DND-41 (cell line): ENCODE data around the gene REST.

ENCODE experiments used
- ATAC-seq: fragments of 200-7000 bp; cut with Tn5 transposase; 3 replicates; pipeline ENCODE4 v1.9.1; 2021; ENCODE audit warnings: low read depth; ENCODE audit not compliant: insufficient read depth
- DNase-seq: peaks from one replicate; pipeline ENCODE4 v3.0.0-alpha.2; 2020
- H2AFZ ChIP-seq: 2 replicates; pipeline ENCODE4 v1.6.0; 2012; ENCODE audit warnings: low read depth, low read length
- H3K27ac ChIP-seq: 2 replicates; pipeline ENCODE4 v1.5.1; 2012; ENCODE audit warnings: low read length, inconsistent platforms
- H3K27me3 ChIP-seq: fragments of 200-600 bp; sonication (generic); 2 replicates; pipeline ENCODE4 v1.6.0; 2012; ENCODE audit warnings: low read length, mild to moderate bottlenecking, inconsistent platforms; ENCODE audit not compliant: insufficient read depth, poor library complexity
- H3K36me3 ChIP-seq: 2 replicates; pipeline ENCODE4 v1.5.1; 2012; ENCODE audit warnings: low read length, inconsistent platforms; ENCODE audit not compliant: insufficient read depth
- H3K4me1 ChIP-seq: 2 replicates; pipeline ENCODE4 v1.5.1; 2012; ENCODE audit warnings: mild to moderate bottlenecking, low read length; ENCODE audit not compliant: insufficient read depth
- H3K4me2 ChIP-seq: 2 replicates; pipeline ENCODE4 v1.6.0; 2012; ENCODE audit warnings: mild to moderate bottlenecking, moderate library complexity, low read length, inconsistent platforms; ENCODE audit not compliant: insufficient read depth
- H3K4me3 ChIP-seq, 2 experiments: fragments of 200-600 bp in 1 of 2; shearing (Covaris generic) in 1 of 2; 2 replicates each; pipeline ENCODE4 v1.5.1; 2012 to 2016; ENCODE audit warnings: inconsistent platforms in 2 of 2, low read length in 2 of 2, mild to moderate bottlenecking in 2 of 2, low read depth in 1 of 2, moderate library complexity in 1 of 2
- H3K79me2 ChIP-seq: 2 replicates; pipeline ENCODE4 v1.6.0; 2012; ENCODE audit warnings: low read length, inconsistent platforms; ENCODE audit not compliant: insufficient read depth
- H3K9ac ChIP-seq: 2 replicates; pipeline ENCODE4 v1.6.0; 2012; ENCODE audit warnings: low read depth, mild to moderate bottlenecking, inconsistent platforms, low read length, moderate library complexity
- H3K9me3 ChIP-seq: 2 replicates; pipeline ENCODE4 v1.5.1; 2012; ENCODE audit warnings: low read length, moderate library complexity, mild to moderate bottlenecking, inconsistent platforms; ENCODE audit not compliant: insufficient read depth, severe bottlenecking
- H4K20me1 ChIP-seq: 2 replicates; pipeline ENCODE4 v1.6.0; 2012; ENCODE audit warnings: low read length; ENCODE audit not compliant: insufficient read depth
- CTCF ChIP-seq: IDR thresholded peaks from 2 replicates; pipeline ENCODE4 v1.5.1; 2012; ENCODE audit warnings: borderline replicate concordance, low read length, moderate library complexity, mild to moderate bottlenecking; ENCODE audit not compliant: poor library complexity, severe bottlenecking; ENCODE audit errors: extremely low read depth
- EZH2 ChIP-seq: IDR thresholded peaks from 3 replicates; pipeline ENCODE4 v1.6.1; 2012; ENCODE audit warnings: borderline replicate concordance, low read depth, mild to moderate bottlenecking, moderate library complexity, low read length, inconsistent platforms; ENCODE audit not compliant: severe bottlenecking

Gene REST

GRCh38 chr4:56940403-56940802 is 32.7 kb downstream of the REST start:
- ATAC-seq, result no peak
- no peaks in the 10 kb centered on the region for H3K79me2 ChIP-seq
- H3K27me3 ChIP-seq, result no peaks in the 10 kb centered on the region
- no peaks in the 10 kb centered on the region for H3K9me3 ChIP-seq
- no peak for DNase-seq
- H4K20me1 ChIP-seq, result no peaks in the 10 kb centered on the region; the same call in 1 of the 2 replicates
- peaks cover 33% of the 10 kb centered on the region for H3K36me3 ChIP-seq
- H3K4me3 ChIP-seq, result no peak overlapping the region
- no peak overlapping the region for H3K4me2 ChIP-seq
- H3K4me1 ChIP-seq, result no peaks in the 10 kb centered on the region
- no peak overlapping the region for H3K27ac ChIP-seq
- H2AFZ ChIP-seq, result no peak overlapping the region
- no peak overlapping the region for H3K9ac ChIP-seq
- TF ChIP-seq CTCF (no peak), EZH2 (no peak)

- ATAC-seq, result no peak
- Histone ChIP-seq H3K27ac (no peak overlapping the region), H2AFZ (no peak overlapping the region)
Measured at GRCh38 chr4:56940971-56941370, 33.3 kb downstream of the REST start.

GRCh38 chr4:56941403-56941802 is 33.7 kb downstream of the REST start:
- Histone ChIP-seq H3K36me3 (peaks cover 28% of the 10 kb centered on the region), H4K20me1 (no peaks in the 10 kb centered on the region; the same call in 1 of the 2 replicates), H3K27ac (no peak overlapping the region), H3K4me1 (no peaks in the 10 kb centered on the region), H3K4me2 (no peak overlapping the region), H3K27me3 (no peaks in the 10 kb centered on the region), H2AFZ (no peak overlapping the region), H3K9me3 (no peaks in the 10 kb centered on the region), H3K9ac (no peak overlapping the region), H3K4me3 (no peak overlapping the region), H3K79me2 (no peaks in the 10 kb centered on the region)
- no peak for TF ChIP-seq CTCF
- TF ChIP-seq EZH2, result no peak
- no peak for ATAC-seq
- DNase-seq, result no peak

More at GRCh38 chr4:56940971-56941370, 33.3 kb downstream of the REST start:
- Histone ChIP-seq H3K4me1 (no peaks in the 10 kb centered on the region), H3K4me3 (no peak overlapping the region), H3K9me3 (no peaks in the 10 kb centered on the region), H3K9ac (no peak overlapping the region), H3K27me3 (no peaks in the 10 kb centered on the region), H3K79me2 (no peaks in the 10 kb centered on the region), H4K20me1 (no peaks in the 10 kb centered on the region; the same call in 1 of the 2 replicates), H3K36me3 (peaks cover 28% of the 10 kb centered on the region), H3K4me2 (no peak overlapping the region)
- no peak for DNase-seq
- TF ChIP-seq EZH2, result no peak
- no peak for TF ChIP-seq CTCF
